K562 (cell line): ENCODE results near the gene CHRM1. TPM values are rescaled to one million over a fixed set of nuclear protein-coding genes. Genes with fewer than 3 reads are reported as not detected.
A peak's percentile ranks its signal among the peaks of the same experiment; 100 is the strongest.

Experiments used
- HMG20A ChIP-seq: fragments of 450-650 bp; formaldehyde crosslinking; conservative IDR thresholded peaks from 2 replicates; pipeline ENCODE4 v1.4.0; 2020; ENCODE audit warnings: mild to moderate bottlenecking, mixed read lengths
- HMGN3 ChIP-seq: IDR thresholded peaks from 2 replicates; pipeline ENCODE4 v1.6.1; 2011; ENCODE audit warnings: borderline replicate concordance, low read depth, mild to moderate bottlenecking, mixed read lengths, low read length; ENCODE audit not compliant: insufficient read length; ENCODE audit errors: extremely low read depth
- NEUROD1 ChIP-seq: fragments of 150-350 bp; IDR thresholded peaks from 2 replicates; pipeline ENCODE4 v1.6.1; 2014; ENCODE audit warnings: borderline replicate concordance, low read length, low read depth; ENCODE audit not compliant: partially characterized antibody
- RREB1 ChIP-seq: fragments of 250-450 bp; sonication (Bioruptor Pico); IDR thresholded peaks from 2 replicates; pipeline ENCODE4 v1.4.0; 2020
- SMAD1 ChIP-seq: fragments of 150-350 bp; IDR thresholded peaks from 2 replicates; pipeline ENCODE4 v1.6.1; 2014; ENCODE audit warnings: low read length, low read depth; ENCODE audit not compliant: partially characterized antibody
- SRSF1 ChIP-seq: fragments of 200-400 bp; formaldehyde crosslinking; IDR thresholded peaks from 2 replicates; pipeline ENCODE4 v1.6.1; 2017; ENCODE audit warnings: mild to moderate bottlenecking, low read depth, low read length, moderate library complexity
- ZBTB40 ChIP-seq, 2 experiments: fragments of 450-650 bp in 1 of 2; sonication (generic) in 1 of 2; formaldehyde crosslinking in 1 of 2; IDR thresholded peaks; 2 replicates each; pipeline versions ENCODE4 v1.7.1 to v1.9.0; 2016 to 2022; ENCODE audit warnings: inconsistent platforms in 1 of 2, mild to moderate bottlenecking in 1 of 2, missing genetic modification reagents in 1 of 2
- ZNF3 ChIP-seq: fragments of 250-450 bp; sonication (Bioruptor Pico); IDR thresholded peaks from 2 replicates; pipeline ENCODE4 v1.5.0; 2021; ENCODE audit warnings: mild to moderate bottlenecking, moderate library complexity
- ZNF696 ChIP-seq: fragments of 250-450 bp; sonication (Bioruptor Pico); conservative IDR thresholded peaks from 2 replicates; pipeline ENCODE4 v1.4.0; 2020; ENCODE audit warnings: mild to moderate bottlenecking, moderate library complexity
- ZNF717 ChIP-seq: fragments of 250-450 bp; sonication (Bioruptor Pico); IDR thresholded peaks from 2 replicates; pipeline ENCODE4 v1.5.0; 2021
- polyA plus RNA-seq, 8 experiments: library from polyadenylated mRNA; depleted of rRNA in 4 of 8; stranded (reverse) in 5 of 8; unstranded in 3 of 8; fragments of >200 nt; fragmentation: Nextera tagmentation in 2 of 8; fragmentation: Illumina TruSeq in 1 of 8; extraction: Ambion mirVana in 2 of 8; extraction: Trizol in 1 of 8; gene quantifications; 2 replicates each; pipeline versions ENCODE4 v1.2.1 to v1.2.3, GENCODE V29; 2011 to 2014; ENCODE audit warnings: inconsistent platforms in 1 of 8, missing spikeins in 1 of 8
- total RNA-seq, 7 experiments: library from RNA; depleted of rRNA in 6 of 7; stranded (reverse); fragments of >200 nt in 6 of 7; fragmentation: Illumina TruSeq in 2 of 7; extraction: Trizol in 2 of 7; gene quantifications; 2 replicates each; pipeline versions ENCODE4 v1.2.1 to v1.2.3, GENCODE V29; 2011 to 2021; ENCODE audit warnings: low replicate concordance in 1 of 7

The CHRM1 gene
- total and polyA plus RNA-seq, 9 of the 15 experiments (the other 6 are each of a cell fraction or from before 2014, with no cell fraction given) = not detected

GRCh38 chr11:62889484-62890437, 31.4 kb downstream of the CHRM1 start (continued):
- no peak for TF ChIP-seq ZBTB40 (IDR thresholded peaks at IDR 0.05)
- TF ChIP-seq ZBTB40 (CRISPR knock-in tag; IDR thresholded peaks at IDR 0.05) = peak; percentile 15; the same call in 1 of the 2 replicates
- peak; percentile 21; the same call in 1 of the 2 replicates for TF ChIP-seq HMG20A (CRISPR knock-in tag)
- TF ChIP-seq HMGN3 = no peak
- no peak for TF ChIP-seq SRSF1
- peak; percentile 70; the same call in 1 of the 2 replicates for TF ChIP-seq ZNF696 (CRISPR knock-in tag)
- no peak for TF ChIP-seq NEUROD1
- TF ChIP-seq RREB1 = 0 out of 2 replicates have a peak, but pooled peaks have one; percentile 12
- peak; percentile 50 for TF ChIP-seq SMAD1
- 0 out of 2 replicates have a peak, but pooled peaks have one; percentile 11 for TF ChIP-seq ZNF3 (CRISPR knock-in tag)
- peak; percentile 91 for TF ChIP-seq ZNF717 (CRISPR knock-in tag)
